Naive thymus-derived CD4-positive, alpha-beta T cell (primary cell): ENCODE results near the gene PDSS2. TPM values are rescaled to one million over a fixed set of nuclear protein-coding genes. Genes with fewer than 3 reads are reported as not detected.
A peak's percentile ranks its signal among the peaks of the same experiment; 100 is the strongest.

ENCODE experiments used
- ATAC-seq: fragments of 150-1000 bp; cut with Tn5 transposase; 2 replicates; pipeline ENCODE4 v1.10.0; 2021; ENCODE audit warnings: mild to moderate bottlenecking, moderate library complexity
- CTCF ChIA-PET: fragments of 350-600 bp; sonication (Branson Sonifier 250); formaldehyde crosslinking; loops from one replicate; lab custom pipeline; 2021; ENCODE audit warnings: antibody characterized with exemption; lab: Charles Lee
- POLR2A ChIA-PET: fragments of 350-600 bp; sonication (Branson Sonifier 250); formaldehyde crosslinking; loops from one replicate; lab custom pipeline; 2021; ENCODE audit warnings: antibody characterized with exemption, inconsistent platforms; lab: Charles Lee
- DNase-seq, 9 donors: peaks; one replicate each; pipeline versions ENCODE4 v3.0.0 to v3.0.0-alpha.2; 2020 to 2022; ENCODE audit warnings: mixed read lengths in 1 of 9
- H3K27ac ChIP-seq: one replicate; pipeline ENCODE4 v1.7.0; 2013; ENCODE audit warnings: mild to moderate bottlenecking, low read depth, low read length, moderate library complexity
- H3K27me3 ChIP-seq, 2 donors: one replicate each; pipeline ENCODE4 v1.7.0; 2013; ENCODE audit warnings: low read length in 2 of 2, mild to moderate bottlenecking in 2 of 2, moderate library complexity in 2 of 2; ENCODE audit not compliant: control insufficient read depth in 2 of 2, insufficient read depth in 2 of 2
- H3K36me3 ChIP-seq, 3 experiments: 1 replicate in 2 of 3; 2 replicates in 1 of 3; pipeline ENCODE4 v1.7.0; 2013; ENCODE audit warnings: low read length in 3 of 3, mild to moderate bottlenecking in 3 of 3, moderate library complexity in 1 of 3; ENCODE audit not compliant: insufficient read depth in 3 of 3, control insufficient read depth in 2 of 3
- H3K4me1 ChIP-seq, 2 donors: one replicate each; pipeline ENCODE4 v1.7.0; 2013; ENCODE audit warnings: low read length in 2 of 2, mild to moderate bottlenecking in 2 of 2, moderate library complexity in 1 of 2; ENCODE audit not compliant: control insufficient read depth in 2 of 2, insufficient read depth in 2 of 2
- H3K4me3 ChIP-seq: 2 replicates; pipeline ENCODE4 v1.7.0; 2013; ENCODE audit warnings: mild to moderate bottlenecking, low read length
- H3K9me3 ChIP-seq, 3 experiments: 1 replicate in 2 of 3; 2 replicates in 1 of 3; pipeline ENCODE4 v1.7.0; 2013; ENCODE audit warnings: low read length in 3 of 3; ENCODE audit not compliant: control insufficient read depth in 2 of 3
- H3K27ac Mint-ChIP-seq, 9 donors: one replicate each; pipeline ENCODE4 v1.8.0; 2020 to 2022; ENCODE audit warnings: mixed read lengths in 9 of 9, mild to moderate bottlenecking in 8 of 9, moderate library complexity in 5 of 9, inconsistent platforms in 2 of 9
- H3K27me3 Mint-ChIP-seq, 5 donors: one replicate each; pipeline ENCODE4 v1.8.0; 2021 to 2022; ENCODE audit warnings: mixed read lengths in 5 of 5, mild to moderate bottlenecking in 1 of 5
- H3K36me3 Mint-ChIP-seq, 5 donors: one replicate each; pipeline ENCODE4 v1.8.0; 2020 to 2022; ENCODE audit warnings: mixed read lengths in 5 of 5, mild to moderate bottlenecking in 3 of 5, inconsistent platforms in 1 of 5
- H3K4me1 Mint-ChIP-seq, 7 donors: one replicate each; pipeline ENCODE4 v1.8.0; 2020 to 2022; ENCODE audit warnings: mixed read lengths in 7 of 7, mild to moderate bottlenecking in 3 of 7, inconsistent platforms in 1 of 7
- H3K4me3 Mint-ChIP-seq, 10 donors: one replicate each; pipeline ENCODE4 v1.8.0; 2020 to 2022; ENCODE audit warnings: mild to moderate bottlenecking in 10 of 10, mixed read lengths in 10 of 10, moderate library complexity in 6 of 10, inconsistent platforms in 2 of 10
- H3K9me3 Mint-ChIP-seq, 11 donors: one replicate each; pipeline ENCODE4 v1.8.0; 2020 to 2022; ENCODE audit warnings: mixed read lengths in 11 of 11, mild to moderate bottlenecking in 4 of 11, inconsistent platforms in 1 of 11, moderate library complexity in 1 of 11
- intact Hi-C, 2 donors: fragments of 100-400 bp; cut with micrococcal nuclease; formaldehyde crosslinking; loops; one replicate each; pipeline ENCODE4 v1.15.1; 2023
- polyA plus RNA-seq, 2 donors: library from polyadenylated mRNA; unstranded; fragments of 300-500 nt; fragmentation: Illumina TruSeq; gene quantifications; one replicate each; pipeline ENCODE4 v1.2.3, GENCODE V29; 2021
- total RNA-seq, 6 experiments: library from RNA in 5 of 6; stranded (reverse) in 5 of 6; gene quantifications; 1 replicate in 5 of 6; 2 replicates in 1 of 6; pipeline ENCODE4 v1.2.3 and lab custom pipeline; 2021 to 2026

PDSS2 gene
- total and polyA plus RNA-seq, 7 experiments from 2014 or later: 12.0 to 16.6 (median 12.4) TPM

- DNase-seq (no peak), ATAC-seq (no peak)
- no peak overlapping the region for H3K27ac ChIP-seq
- no peaks in the 10 kb centered on the region for H3K27me3 ChIP-seq
- CTCF ChIA-PET: no interaction called here
- no peaks in the 10 kb centered on the region for H3K4me1 ChIP-seq
- Mint-ChIP-seq H3K4me3 (no peak overlapping the region), H3K27me3 (no peaks in the 10 kb centered on the region), H3K36me3 (peaks cover 0 to 37% (median 7%) of the 10 kb centered on the region in 5 donors), H3K27ac (peak overlapping the region in 1 of 9 donors; percentile 8), H3K9me3 (no peaks in the 10 kb centered on the region), H3K4me1 (peaks cover 0 to 5% (median 0%) of the 10 kb centered on the region in 7 donors)
- intact Hi-C loops: no loop called here
- no peaks in the 10 kb centered on the region for H3K9me3 ChIP-seq
- H3K4me3 ChIP-seq: no peak overlapping the region
- POLR2A ChIA-PET: no interaction called here
- no peaks in the 10 kb centered on the region for H3K36me3 ChIP-seq
Observed at GRCh38 chr6:107272246-107272645, 187.1 kb downstream of the PDSS2 start.

GRCh38 chr6:107271208-107271790, 188.1 kb downstream of the PDSS2 start:
- Mint-ChIP-seq H3K36me3 (peaks cover 0 to 36% (median 7%) of the 10 kb centered on the region in 5 donors), H3K4me3 (no peak overlapping the region), H3K27ac (no peak overlapping the region), H3K9me3 (no peaks in the 10 kb centered on the region), H3K4me1 (peaks cover 0 to 3% (median 0%) of the 10 kb centered on the region in 7 donors), H3K27me3 (no peaks in the 10 kb centered on the region)
- intact Hi-C loops: no loop called here
- H3K9me3 ChIP-seq: no peaks in the 10 kb centered on the region
- ATAC-seq (no peak), DNase-seq (no peak)
- H3K36me3 ChIP-seq: no peaks in the 10 kb centered on the region
- no peak overlapping the region for H3K4me3 ChIP-seq
- POLR2A ChIA-PET: no interaction called here
- CTCF ChIA-PET: no interaction called here
- no peaks in the 10 kb centered on the region for H3K4me1 ChIP-seq
- H3K27me3 ChIP-seq: no peaks in the 10 kb centered on the region
- H3K27ac ChIP-seq: no peak overlapping the region

DNA sequence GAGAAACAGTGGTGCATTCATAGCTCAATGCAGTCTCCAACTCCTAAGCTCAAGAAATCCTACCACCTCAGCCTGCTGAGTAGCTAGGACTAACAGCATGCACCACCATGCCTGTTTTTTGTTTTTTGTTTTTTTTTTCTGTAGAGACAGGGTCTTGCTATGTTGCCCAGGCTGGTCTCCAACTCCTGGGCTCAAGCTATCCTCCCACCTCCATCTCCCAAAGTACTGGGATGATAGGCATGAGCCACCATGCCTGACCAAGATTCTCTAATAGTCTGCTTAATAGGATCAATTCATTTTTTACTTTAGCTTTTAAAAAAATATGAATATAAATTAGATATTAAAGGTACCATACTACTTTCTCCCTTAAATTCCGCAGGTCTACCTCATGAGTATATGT, 191.7 kb downstream of the PDSS2 start:
- no peak overlapping the region for H3K4me3 ChIP-seq
- Mint-ChIP-seq H3K4me1 (peaks cover 0 to 2% (median 0%) of the 10 kb centered on the region in 7 donors), H3K27ac (no peak overlapping the region), H3K27me3 (no peaks in the 10 kb centered on the region), H3K36me3 (peaks cover 0 to 26% (median 7%) of the 10 kb centered on the region in 5 donors), H3K9me3 (no peaks in the 10 kb centered on the region), H3K4me3 (no peak overlapping the region)
- no peaks in the 10 kb centered on the region for H3K36me3 ChIP-seq
- no peaks in the 10 kb centered on the region for H3K9me3 ChIP-seq
- DNase-seq: no peak
- H3K4me1 ChIP-seq: no peaks in the 10 kb centered on the region
- POLR2A ChIA-PET: interaction anchor here (0.6 kb wide), 1 partner anchor 1224 kb away, joined by 3 read pairs; no protein-coding TSS in a partner anchor
- H3K27ac ChIP-seq: no peak overlapping the region
- no peak for ATAC-seq
- H3K27me3 ChIP-seq: no peaks in the 10 kb centered on the region
- CTCF ChIA-PET: no interaction called here
- intact Hi-C loops: no loop called here

DNA sequence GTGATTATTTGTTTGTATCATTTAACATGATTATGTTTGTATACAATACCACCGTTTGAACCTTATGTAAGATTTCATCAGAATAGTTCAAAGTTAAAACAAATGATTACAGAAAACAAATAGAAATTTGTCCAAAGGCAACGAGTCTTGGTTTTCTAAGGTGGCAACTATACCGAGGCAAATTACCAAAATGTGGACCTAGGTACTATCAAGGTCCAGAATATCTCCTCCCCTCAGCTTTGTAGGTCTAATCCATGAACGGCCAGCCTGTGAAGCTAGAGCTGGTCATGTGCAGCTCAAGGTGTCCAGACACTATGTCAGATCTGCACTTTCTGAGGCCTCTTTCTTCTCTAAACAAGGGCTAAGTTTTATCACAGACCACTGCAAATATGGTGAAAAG, 192.4 kb downstream of the PDSS2 start:
- Histone ChIP-seq H3K4me1 (no peaks in the 10 kb centered on the region), H3K9me3 (no peaks in the 10 kb centered on the region), H3K27ac (no peak overlapping the region), H3K36me3 (no peaks in the 10 kb centered on the region), H3K27me3 (no peaks in the 10 kb centered on the region), H3K4me3 (no peak overlapping the region)
- ATAC-seq (no peak), DNase-seq (no peak)
- H3K27ac Mint-ChIP-seq: no peak overlapping the region
- peaks cover 0 to 25% (median 10%) of the 10 kb centered on the region in 5 donors for H3K36me3 Mint-ChIP-seq
- no peaks in the 10 kb centered on the region for H3K27me3 Mint-ChIP-seq
- CTCF ChIA-PET: no interaction called here
- intact Hi-C loops: no loop called here
- POLR2A ChIA-PET: interaction anchor here (0.6 kb wide), 1 partner anchor 15 kb away, joined by 3 read pairs; no protein-coding TSS in a partner anchor
- H3K4me1 Mint-ChIP-seq: peaks cover 0 to 2% (median 0%) of the 10 kb centered on the region in 7 donors
- H3K4me3 Mint-ChIP-seq: no peak overlapping the region
- no peaks in the 10 kb centered on the region for H3K9me3 Mint-ChIP-seq

GRCh38 chr6:107266563-107266962, 192.8 kb downstream of the PDSS2 start:
- CTCF ChIA-PET: no interaction called here

DNA sequence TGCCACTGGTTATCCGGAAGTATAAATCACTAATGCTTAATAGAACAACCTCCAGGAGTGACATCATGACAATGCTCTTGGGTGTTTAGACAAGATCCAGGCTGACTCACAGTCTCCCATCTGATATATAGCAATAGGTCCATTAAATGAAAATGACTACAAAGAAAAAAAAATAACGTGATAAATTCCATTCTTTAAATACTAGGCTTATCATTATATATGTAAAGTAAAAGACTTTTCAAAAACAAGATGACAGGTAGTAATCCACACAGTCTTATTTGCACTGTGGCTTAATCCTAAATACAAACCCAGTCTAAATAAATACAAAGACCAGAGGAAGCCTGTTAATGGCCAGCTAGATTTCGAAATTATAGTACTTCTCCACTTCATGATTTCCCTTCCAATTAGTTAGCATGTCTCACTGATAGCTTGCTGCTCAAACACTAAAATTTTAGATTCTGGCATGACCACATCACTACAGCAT, 195.0 kb downstream of the PDSS2 start:
- no peak for ATAC-seq
- no peaks in the 10 kb centered on the region for H3K9me3 Mint-ChIP-seq
- no peaks in the 10 kb centered on the region for H3K27me3 ChIP-seq
- CTCF ChIA-PET: interaction anchor here (0.6 kb wide), 1 partner anchor 29 kb away, joined by 3 read pairs; no protein-coding TSS in a partner anchor
- no peaks in the 10 kb centered on the region for H3K4me1 ChIP-seq
- no peak for DNase-seq
- H3K27ac Mint-ChIP-seq: no peak overlapping the region
- H3K27ac ChIP-seq: no peak overlapping the region
- no peaks in the 10 kb centered on the region for H3K27me3 Mint-ChIP-seq
- no peak overlapping the region for H3K4me3 Mint-ChIP-seq
- intact Hi-C loops: no loop called here
- POLR2A ChIA-PET: no interaction called here
- no peaks in the 10 kb centered on the region for H3K9me3 ChIP-seq
- H3K36me3 Mint-ChIP-seq: peaks cover 0 to 24% (median 10%) of the 10 kb centered on the region in 5 donors
- H3K4me1 Mint-ChIP-seq: peaks cover 0 to 2% (median 0%) of the 10 kb centered on the region in 7 donors
- no peak overlapping the region for H3K4me3 ChIP-seq
- no peaks in the 10 kb centered on the region for H3K36me3 ChIP-seq

More at GRCh38 chr6:107266563-107266962, 192.8 kb downstream of the PDSS2 start:
- Histone ChIP-seq H3K36me3 (no peaks in the 10 kb centered on the region), H3K4me3 (no peak overlapping the region), H3K4me1 (no peaks in the 10 kb centered on the region), H3K27me3 (no peaks in the 10 kb centered on the region), H3K9me3 (no peaks in the 10 kb centered on the region), H3K27ac (no peak overlapping the region)
- Mint-ChIP-seq H3K27ac (peak overlapping the region in 1 of 9 donors; percentile 17), H3K4me1 (peaks cover 0 to 2% (median 0%) of the 10 kb centered on the region in 7 donors), H3K9me3 (no peaks in the 10 kb centered on the region), H3K36me3 (peaks cover 0 to 26% (median 11%) of the 10 kb centered on the region in 5 donors), H3K27me3 (no peaks in the 10 kb centered on the region), H3K4me3 (no peak overlapping the region)
- ATAC-seq: no peak
- intact Hi-C loops: no loop called here
- POLR2A ChIA-PET: interaction anchor here (0.6 kb wide), 1 partner anchor 15 kb away, joined by 3 read pairs; no protein-coding TSS in a partner anchor
- no peak for DNase-seq

DNA sequence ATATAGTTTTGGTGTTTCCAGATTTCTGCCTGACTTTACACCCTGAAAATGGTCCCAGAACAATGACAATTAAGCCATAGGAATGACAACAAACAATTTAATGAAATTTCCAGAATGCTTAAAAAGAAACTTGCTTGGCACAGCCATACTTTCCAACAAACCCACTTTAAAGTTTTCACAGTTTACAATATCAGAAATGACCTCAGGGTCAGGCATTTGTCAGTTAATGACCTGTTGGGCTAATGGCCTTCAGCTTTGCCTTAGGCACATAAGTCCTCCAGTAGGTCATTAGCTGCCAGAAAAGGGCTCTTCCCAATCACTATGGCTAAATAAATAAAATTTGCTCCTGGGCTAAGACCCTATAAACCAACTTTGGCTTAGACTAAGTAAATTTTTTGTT, 199.4 kb downstream of the PDSS2 start:
- H3K4me3 ChIP-seq: no peak overlapping the region
- Mint-ChIP-seq H3K4me3 (no peak overlapping the region), H3K36me3 (peaks cover 0 to 16% (median 4%) of the 10 kb centered on the region in 5 donors), H3K27me3 (no peaks in the 10 kb centered on the region), H3K9me3 (no peaks in the 10 kb centered on the region), H3K27ac (no peak overlapping the region), H3K4me1 (no peaks in the 10 kb centered on the region)
- H3K27me3 ChIP-seq: no peaks in the 10 kb centered on the region
- no peak for ATAC-seq
- no peak overlapping the region for H3K27ac ChIP-seq
- intact Hi-C loops: no loop called here
- ChIA-PET POLR2A (no interaction called here), CTCF (no interaction called here)
- no peaks in the 10 kb centered on the region for H3K36me3 ChIP-seq
- no peaks in the 10 kb centered on the region for H3K4me1 ChIP-seq
- no peaks in the 10 kb centered on the region for H3K9me3 ChIP-seq
- DNase-seq: no peak
